ENCODE data around the gene AHI1. TPM values are rescaled to one million over a fixed set of nuclear protein-coding genes. Genes with fewer than 3 reads are reported as not detected.

Gene AHI1
- total RNA-seq, 1 experiment from 2014 or later, result 8.9 TPM

DNA sequence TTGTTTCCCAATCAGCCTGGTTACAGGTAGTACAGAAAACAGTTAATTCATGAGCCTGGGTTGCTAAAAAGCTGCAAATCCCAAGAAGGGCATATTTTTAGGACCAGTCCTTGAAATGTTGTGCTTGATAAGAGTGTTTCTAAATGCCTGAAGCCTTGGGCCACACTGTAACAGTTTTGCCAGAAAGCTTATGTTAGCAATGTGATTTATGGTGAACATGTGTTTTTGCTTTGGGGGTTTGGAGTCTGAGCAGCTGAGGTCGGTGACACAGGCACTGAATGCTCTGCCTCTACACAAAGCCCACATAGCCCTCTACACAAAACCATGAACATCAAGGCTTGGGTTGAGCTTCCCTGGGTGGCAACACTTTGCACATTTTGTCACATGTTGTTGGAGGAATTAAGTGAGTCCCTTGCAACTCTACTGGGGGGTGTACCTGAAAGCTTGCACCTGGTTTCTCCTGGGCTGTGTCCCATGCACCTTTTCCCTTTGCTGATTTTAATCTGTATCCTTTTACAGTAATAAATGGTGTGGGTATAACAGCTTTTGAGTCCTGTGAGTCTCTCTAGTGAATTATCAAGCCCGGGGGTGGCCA is 22.2 kb downstream of the AHI1 start:
- Histone ChIP-seq H3K4me1 (ENCODE audit: insufficient read depth, low read length) (no peaks in the 10 kb centered on the region), H3K27ac (ENCODE audit: low read length) (no peak overlapping the region), H3K9ac (ENCODE audit: low read length) (no peak overlapping the region), H3F3A (ENCODE audit: low read length, unreplicated experiment) (no peaks in the 10 kb centered on the region), H3K36me3 (ENCODE audit: low read depth, low read length) (peaks cover 17% of the 10 kb centered on the region), H3K9me3 (ENCODE audit: low read length) (no peaks in the 10 kb centered on the region), H3K79me2 (ENCODE audit: low read length) (no peaks in the 10 kb centered on the region), H3K4me3 (ENCODE audit: low read length) (no peak overlapping the region), H3K4me2 (ENCODE audit: low read length) (no peak overlapping the region), H3K27me3 (ENCODE audit: low read length) (no peaks in the 10 kb centered on the region), H3K9me2 (replicated peaks; ENCODE audit: low read length) (no peaks in the 10 kb centered on the region), H4K20me1 (ENCODE audit: low read length) (no peaks in the 10 kb centered on the region), H2AFZ (ENCODE audit: low read length) (no peak overlapping the region)
- POLR2A ChIA-PET (ENCODE audit: unreplicated experiment), result no interaction called here
- TF ChIP-seq, protein P1, sequence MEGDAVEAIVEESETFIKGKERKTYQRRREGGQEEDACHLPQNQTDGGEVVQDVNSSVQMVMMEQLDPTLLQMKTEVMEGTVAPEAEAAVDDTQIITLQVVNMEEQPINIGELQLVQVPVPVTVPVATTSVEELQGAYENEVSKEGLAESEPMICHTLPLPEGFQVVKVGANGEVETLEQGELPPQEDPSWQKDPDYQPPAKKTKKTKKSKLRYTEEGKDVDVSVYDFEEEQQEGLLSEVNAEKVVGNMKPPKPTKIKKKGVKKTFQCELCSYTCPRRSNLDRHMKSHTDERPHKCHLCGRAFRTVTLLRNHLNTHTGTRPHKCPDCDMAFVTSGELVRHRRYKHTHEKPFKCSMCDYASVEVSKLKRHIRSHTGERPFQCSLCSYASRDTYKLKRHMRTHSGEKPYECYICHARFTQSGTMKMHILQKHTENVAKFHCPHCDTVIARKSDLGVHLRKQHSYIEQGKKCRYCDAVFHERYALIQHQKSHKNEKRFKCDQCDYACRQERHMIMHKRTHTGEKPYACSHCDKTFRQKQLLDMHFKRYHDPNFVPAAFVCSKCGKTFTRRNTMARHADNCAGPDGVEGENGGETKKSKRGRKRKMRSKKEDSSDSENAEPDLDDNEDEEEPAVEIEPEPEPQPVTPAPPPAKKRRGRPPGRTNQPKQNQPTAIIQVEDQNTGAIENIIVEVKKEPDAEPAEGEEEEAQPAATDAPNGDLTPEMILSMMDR (conservative IDR thresholded peaks at IDR 0.05; ENCODE audit: low read depth, low read length), result no peak
- TF ChIP-seq EZH2 (IDR thresholded peaks at IDR 0.05; ENCODE audit: low read length, unreplicated experiment), result no peak
- no peak for TF ChIP-seq EZH2phosphoT487 (IDR thresholded peaks at IDR 0.05; ENCODE audit: borderline replicate concordance, low read length)
- BruUV-seq (replicated peaks), result no TSS peak
- DNase-seq, result no peak
- CTCF ChIA-PET, result no interaction called here
- intact Hi-C loops (cut with micrococcal nuclease), result no loop called here
- ATAC-seq, result no peak

DNA sequence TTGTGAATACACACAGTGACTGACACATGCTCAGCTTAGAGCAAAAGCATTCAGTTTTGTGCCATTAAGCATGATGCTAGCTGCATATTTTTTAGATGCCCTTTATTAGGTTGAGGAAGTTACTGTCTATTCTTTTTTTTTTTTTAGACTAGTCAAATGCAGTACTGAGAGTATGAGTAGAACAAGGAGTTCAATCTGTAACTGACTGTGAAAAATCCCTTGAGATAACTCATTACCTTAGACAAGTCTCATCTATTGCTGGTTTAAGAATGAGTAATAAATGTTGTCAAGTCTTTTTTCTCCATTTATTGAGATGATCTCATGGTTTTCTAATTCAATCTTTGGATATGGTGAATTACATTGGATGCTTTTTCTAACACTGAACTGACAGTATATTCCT is 23.2 kb downstream of the AHI1 start:
- TF ChIP-seq EZH2phosphoT487 (IDR thresholded peaks at IDR 0.05; ENCODE audit: borderline replicate concordance, low read length) (no peak), EZH2 (IDR thresholded peaks at IDR 0.05; ENCODE audit: low read length, unreplicated experiment) (no peak)
- TF ChIP-seq, protein P1 (conservative IDR thresholded peaks at IDR 0.05; ENCODE audit: low read depth, low read length), result no peak
- ATAC-seq, result no peak
- Histone ChIP-seq H2AFZ (ENCODE audit: low read length) (no peak overlapping the region), H3K79me2 (ENCODE audit: low read length) (no peaks in the 10 kb centered on the region), H3K4me2 (ENCODE audit: low read length) (no peak overlapping the region), H3K9me3 (ENCODE audit: low read length) (no peaks in the 10 kb centered on the region), H3K9me2 (replicated peaks; ENCODE audit: low read length) (no peaks in the 10 kb centered on the region), H3F3A (ENCODE audit: low read length, unreplicated experiment) (no peaks in the 10 kb centered on the region), H3K4me1 (ENCODE audit: insufficient read depth, low read length) (no peaks in the 10 kb centered on the region), H3K4me3 (ENCODE audit: low read length) (no peak overlapping the region), H4K20me1 (ENCODE audit: low read length) (no peaks in the 10 kb centered on the region), H3K36me3 (ENCODE audit: low read depth, low read length) (peaks cover 7% of the 10 kb centered on the region; the same call in 1 of the 2 replicates), H3K9ac (ENCODE audit: low read length) (no peak overlapping the region), H3K27ac (ENCODE audit: low read length) (no peak overlapping the region), H3K27me3 (ENCODE audit: low read length) (no peaks in the 10 kb centered on the region)
- intact Hi-C loops (cut with micrococcal nuclease), result no loop called here
- BruUV-seq (replicated peaks), result no TSS peak
- CTCF ChIA-PET, result no interaction called here
- POLR2A ChIA-PET (ENCODE audit: unreplicated experiment), result interaction anchor here (0.5 kb wide), 1 partner anchor 122 kb away, joined by 3 read pairs; no protein-coding TSS in a partner anchor
- DNase-seq, result no peak

DNA sequence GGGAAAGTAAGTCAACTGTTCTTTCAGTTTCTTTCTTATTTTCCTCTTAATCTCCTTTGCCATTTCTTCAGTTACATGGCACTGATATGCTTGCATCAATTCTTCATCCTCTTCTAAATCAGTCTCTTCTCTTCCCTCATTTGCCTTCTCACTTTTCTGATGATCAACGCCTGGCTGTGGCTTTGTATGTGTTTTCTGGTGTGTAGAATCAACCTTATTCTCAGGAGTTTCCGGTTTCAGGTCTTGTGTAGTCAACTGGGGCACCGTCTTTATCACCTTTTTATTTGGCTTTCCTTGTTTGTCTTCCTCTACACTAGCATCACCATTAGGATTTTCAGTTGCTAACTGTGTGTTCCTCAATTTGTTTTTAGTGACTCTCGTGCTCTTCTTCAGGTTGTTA is 31.6 kb downstream of the AHI1 start:
- Histone ChIP-seq H3K27ac (ENCODE audit: low read length) (no peak overlapping the region), H3K27me3 (ENCODE audit: low read length) (no peaks in the 10 kb centered on the region), H3K9ac (ENCODE audit: low read length) (no peak overlapping the region), H2AFZ (ENCODE audit: low read length) (no peak overlapping the region), H3K4me2 (ENCODE audit: low read length) (no peak overlapping the region), H3K9me3 (ENCODE audit: low read length) (no peaks in the 10 kb centered on the region), H3K36me3 (ENCODE audit: low read depth, low read length) (no peaks in the 10 kb centered on the region; the same call in none of the 2 replicates), H3K4me1 (ENCODE audit: insufficient read depth, low read length) (no peaks in the 10 kb centered on the region), H3K79me2 (ENCODE audit: low read length) (no peaks in the 10 kb centered on the region), H4K20me1 (ENCODE audit: low read length) (no peaks in the 10 kb centered on the region), H3K9me2 (replicated peaks; ENCODE audit: low read length) (no peaks in the 10 kb centered on the region), H3K4me3 (ENCODE audit: low read length) (no peak overlapping the region), H3F3A (ENCODE audit: low read length, unreplicated experiment) (no peaks in the 10 kb centered on the region)
- DNase-seq (no peak), ATAC-seq (no peak)
- intact Hi-C loops (cut with micrococcal nuclease), result no loop called here
- CTCF ChIA-PET, result no interaction called here
- POLR2A ChIA-PET (ENCODE audit: unreplicated experiment), result no interaction called here
- no peak for TF ChIP-seq EZH2 (IDR thresholded peaks at IDR 0.05; ENCODE audit: low read length, unreplicated experiment)
- TF ChIP-seq, protein P1 (conservative IDR thresholded peaks at IDR 0.05; ENCODE audit: low read depth, low read length), result no peak
- no peak for TF ChIP-seq EZH2phosphoT487 (IDR thresholded peaks at IDR 0.05; ENCODE audit: borderline replicate concordance, low read length)
- no TSS peak for BruUV-seq (replicated peaks)

Measured in PC-3 (cell line).